PC-3 (cell line): Measurements from ENCODE around the gene KCNJ3.

Experiments
- CTCF ChIP-seq: fragments of 300-600 bp; sonication (generic); conservative IDR thresholded peaks from 2 replicates; pipeline ENCODE4 v1.5.1; 2017; ENCODE audit warnings: antibody characterized with exemption, low read depth, mild to moderate bottlenecking, low read length
- EZH2 ChIP-seq: fragments of 300-600 bp; sonication (generic); IDR thresholded peaks from one replicate; pipeline ENCODE4 v1.6.1; 2017; ENCODE audit warnings: antibody characterized with exemption, mild to moderate bottlenecking, low read length; ENCODE audit not compliant: unreplicated experiment
- EZH2phosphoT487 ChIP-seq: fragments of 300-600 bp; sonication (generic); IDR thresholded peaks from 2 replicates; pipeline ENCODE4 v1.6.1; 2018; ENCODE audit warnings: mild to moderate bottlenecking, antibody characterized with exemption, low read length, borderline replicate concordance

GRCh38 chr2:154795651-154796050, 97.2 kb downstream of the KCNJ3 start:
- TF ChIP-seq CTCF, result no peak
- TF ChIP-seq EZH2, result no peak
- no peak for TF ChIP-seq EZH2phosphoT487
